Placental epithelial cell (primary cell): ENCODE results near the gene GLYAT. TPM values are rescaled to one million over a fixed set of nuclear protein-coding genes. Genes with fewer than 3 reads are reported as not detected.

Source experiments
- total RNA-seq: library from RNA; depleted of rRNA; stranded (reverse); fragments of >200 nt; gene quantifications from 2 replicates; pipeline ENCODE4 v1.2.3, GENCODE V29; 2012

GLYAT gene, protein sequence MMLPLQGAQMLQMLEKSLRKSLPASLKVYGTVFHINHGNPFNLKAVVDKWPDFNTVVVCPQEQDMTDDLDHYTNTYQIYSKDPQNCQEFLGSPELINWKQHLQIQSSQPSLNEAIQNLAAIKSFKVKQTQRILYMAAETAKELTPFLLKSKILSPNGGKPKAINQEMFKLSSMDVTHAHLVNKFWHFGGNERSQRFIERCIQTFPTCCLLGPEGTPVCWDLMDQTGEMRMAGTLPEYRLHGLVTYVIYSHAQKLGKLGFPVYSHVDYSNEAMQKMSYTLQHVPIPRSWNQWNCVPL
- total RNA-seq = 0.65 TPM in 1 of 2 replicates, not detected in the other

GRCh38 chr11:58731819-58732218 lies at the start of gene GLYAT:
Gene GLYAT (minus strand): TSS chr11:58731943. CDS start chr11:58724496, 7,447 bp downstream.

Other genes starting within 250 kb of the GLYAT start
- not detected in 2 replicates for gene OR5B21, start 223.8 kb downstream of the GLYAT start, total RNA-seq
- 3.8 and 5.9 TPM in 2 replicates for gene LPXN, start 156.1 kb downstream of the GLYAT start, total RNA-seq
- 26.3 and 40.2 TPM in 2 replicates for gene ZFP91, start 152.9 kb downstream of the GLYAT start, total RNA-seq
- 1.6 and 2.5 TPM in 2 replicates for gene CNTF, start 109.3 kb downstream of the GLYAT start, total RNA-seq
- 0.22 TPM in 1 of 2 replicates, not detected in the other for gene GLYATL2, start 112.8 kb upstream of the GLYAT start, total RNA-seq
- 0.76 TPM in 1 of 2 replicates, not detected in the other for gene GLYATL1, start 207.5 kb upstream of the GLYAT start, total RNA-seq